ENCODE measurements around the gene MVP.
"Not testable (repeated sequence)": the region's sequence is repeated elsewhere in the genome, so short reads cannot be mapped to it uniquely, and the experiment has no call there.

Gene MVP

GRCh38 chr16:29842732-29843346 lies 22.6 kb downstream of the MVP start:
- no peak for DNase-seq (ENCODE audit: low read depth)

GRCh38 chr16:29843931-29844330 lies 23.7 kb downstream of the MVP start:
- no peak for DNase-seq (ENCODE audit: low read depth)

GRCh38 chr16:29844575-29845331 lies 24.5 kb downstream of the MVP start:
- no peak for DNase-seq (ENCODE audit: low read depth)

GRCh38 chr16:29845656-29846055 lies 25.4 kb downstream of the MVP start:
- DNase-seq (ENCODE audit: low read depth), result no peak

- peak; percentile 72 for DNase-seq (ENCODE audit: low read depth)
Observed at GRCh38 chr16:29848420-29849297, 28.4 kb downstream of the MVP start.

GRCh38 chr16:29849505-29849904 lies 29.2 kb downstream of the MVP start:
- DNase-seq (ENCODE audit: low read depth), result no peak

- DNase-seq (ENCODE audit: low read depth), result no peak
Observed at GRCh38 chr16:29850998-29851397, 30.7 kb downstream of the MVP start.

- peak; percentile 81 for DNase-seq (ENCODE audit: low read depth)
Observed at GRCh38 chr16:29852654-29853053, 32.4 kb downstream of the MVP start.

- no peak for DNase-seq (ENCODE audit: low read depth)
Observed at GRCh38 chr16:29854520-29855100, 34.3 kb downstream of the MVP start.

GRCh38 chr16:29857133-29857760 lies 37.0 kb downstream of the MVP start:
- peak; percentile 89 for DNase-seq (ENCODE audit: low read depth)

GRCh38 chr16:29858149-29858849 lies 38.0 kb downstream of the MVP start:
- DNase-seq (ENCODE audit: low read depth), result no peak

GRCh38 chr16:29858974-29859373 lies 38.7 kb downstream of the MVP start:
- DNase-seq (ENCODE audit: low read depth), result no peak

- no peak for DNase-seq (ENCODE audit: low read depth)
Observed at GRCh38 chr16:29860218-29860617, 40.0 kb downstream of the MVP start.

GRCh38 chr16:29862383-29862883 lies 42.2 kb downstream of the MVP start:
- peak; percentile 42 for DNase-seq (ENCODE audit: low read depth)

GRCh38 chr16:29862884-29863668 lies 42.8 kb downstream of the MVP start, which contains the start of gene CDIPT:
Gene CDIPT (minus strand): TSS chr16:29863226. CDS start chr16:29862857, 369 bp downstream.
- DNase-seq (ENCODE audit: low read depth), result peak; percentile 96

- DNase-seq (ENCODE audit: low read depth), result no peak
Observed at GRCh38 chr16:29863669-29863984, 43.4 kb downstream of the MVP start.

GRCh38 chr16:29864205-29864604 lies 43.9 kb downstream of the MVP start:
- no peak for DNase-seq (ENCODE audit: low read depth)

- no peak for DNase-seq (ENCODE audit: low read depth)
Observed at GRCh38 chr16:29868396-29869009, 48.2 kb downstream of the MVP start.

GRCh38 chr16:29869067-29869466 lies 48.8 kb downstream of the MVP start:
- DNase-seq (ENCODE audit: low read depth), result not testable (repeated sequence)
